Right lobe of liver (tissue), 6 donors: ENCODE data around the gene ZNF718. TPM values are rescaled to one million over a fixed set of nuclear protein-coding genes. Genes with fewer than 3 reads are reported as not detected.
A peak's percentile ranks its signal among the peaks of the same experiment; 100 is the strongest.

Source experiments
- ATAC-seq, 4 donors: fragments of 200-7000 bp; cut with Tn5 transposase; one replicate each; pipeline ENCODE4 v1.9.1; 2020; ENCODE audit warnings: mild to moderate bottlenecking in 4 of 4, moderate library complexity in 4 of 4
- DNase-seq, 3 donors: peaks; one replicate each; pipeline ENCODE4 v3.0.0-alpha.2; 2020
- H3K27ac ChIP-seq, 3 donors: fragments of 200-600 bp; one replicate each; pipeline ENCODE4 v1.8.0; 2022
- H3K27me3 ChIP-seq, 2 donors: fragments of 200-600 bp; one replicate each; pipeline ENCODE4 v1.8.0; 2022
- H3K36me3 ChIP-seq, 4 donors: fragments of 200-600 bp; sonication (generic) in 1 of 4; one replicate each; pipeline versions ENCODE4 v1.5.1 to v1.8.0; 2017 to 2022; ENCODE audit warnings: control low read depth in 1 of 4
- H3K4me1 ChIP-seq, 4 donors: fragments of 200-600 bp; sonication (generic) in 1 of 4; one replicate each; pipeline versions ENCODE4 v1.5.1 to v1.8.0; 2017 to 2022; ENCODE audit warnings: control low read depth in 1 of 4
- H3K4me3 ChIP-seq, 3 donors: fragments of 200-600 bp; one replicate each; pipeline ENCODE4 v1.8.0; 2022
- H3K9me3 ChIP-seq, 4 donors: fragments of 200-600 bp; sonication (generic) in 1 of 4; one replicate each; pipeline versions ENCODE4 v1.5.1 to v1.8.0; 2017 to 2022; ENCODE audit warnings: control low read depth in 1 of 4
- POLR2A ChIP-seq: fragments of 450-650 bp; IDR thresholded peaks from one replicate; pipeline ENCODE4 v1.6.1; 2017; ENCODE audit warnings: antibody characterized with exemption, mild to moderate bottlenecking
- WGBS: methylation state at CpG from one replicate; pipeline ENCODE4 v1.1.6; 2018; ENCODE audit warnings: low coverage, low lambda C conversion rate; ENCODE audit not compliant: insufficient coverage; ENCODE audit errors: missing lambda C conversion rate; 5-methylcytosine and 5-hydroxymethylcytosine counted together
- intact Hi-C, 2 donors: fragments of 100-400 bp; cut with DNase I; formaldehyde crosslinking; loops; one replicate each; pipeline versions ENCODE4 v1.11.2 to v1.14.1; 2022
- total RNA-seq, 6 experiments: library from RNA; depleted of rRNA in 2 of 6; stranded (reverse); fragments of >200 nt in 2 of 6; fragmentation: NEBNext Ultra II Directional in 3 of 6; extraction: Animal tissue kit (Norgen Biotek cat#: 25700) in 3 of 6; gene quantifications; one replicate each; pipeline versions ENCODE4 v1.1.0 to v1.2.4, GENCODE V29; 2016 to 2023
- TF ChIP-seq, protein P1 (sequence below), 4 donors: fragments of 200-600 bp in 3 of 4; fragments of 450-650 bp in 1 of 4; IDR thresholded peaks; one replicate each; pipeline versions ENCODE4 v1.5.1 to v1.8.0; 2016 to 2022; ENCODE audit warnings: antibody characterized with exemption in 4 of 4, mild to moderate bottlenecking in 2 of 4
- donor health status: DM: no; HTN: yes; CAD: no.
- donor health status: DM: no; HTN: no; CAD: no.
- donor health status: DM: no; HTN: no; CAD: no.
- donor health status: DM: no; HTN: yes; CAD: no.
- donor health status: DM: no; HTN: yes; CAD: no.

ZNF718 gene
- total RNA-seq, 6 experiments from 2014 or later: 1.7 to 5.6 (median 3.0) TPM

GRCh38 chr4:125091-125771, 930 bp downstream of the ZNF718 start:
- peaks cover 0 to 9% (median 1%) of the 10 kb centered on the region in 4 donors for H3K36me3 ChIP-seq
- intact Hi-C loops: no loop called here
- no peaks in the 10 kb centered on the region for H3K4me1 ChIP-seq
- no peaks in the 10 kb centered on the region for H3K27me3 ChIP-seq
- DNase-seq (peak; percentile 42 to 64 (median 61)), ATAC-seq (peak; percentile 2 to 26 (median 19))
- 1% methylated on average over 16 of the region's 30 CpGs for WGBS
- H3K27ac ChIP-seq: peak overlapping the region; percentile 68 to 86 (median 70)
- TF ChIP-seq, protein P1, sequence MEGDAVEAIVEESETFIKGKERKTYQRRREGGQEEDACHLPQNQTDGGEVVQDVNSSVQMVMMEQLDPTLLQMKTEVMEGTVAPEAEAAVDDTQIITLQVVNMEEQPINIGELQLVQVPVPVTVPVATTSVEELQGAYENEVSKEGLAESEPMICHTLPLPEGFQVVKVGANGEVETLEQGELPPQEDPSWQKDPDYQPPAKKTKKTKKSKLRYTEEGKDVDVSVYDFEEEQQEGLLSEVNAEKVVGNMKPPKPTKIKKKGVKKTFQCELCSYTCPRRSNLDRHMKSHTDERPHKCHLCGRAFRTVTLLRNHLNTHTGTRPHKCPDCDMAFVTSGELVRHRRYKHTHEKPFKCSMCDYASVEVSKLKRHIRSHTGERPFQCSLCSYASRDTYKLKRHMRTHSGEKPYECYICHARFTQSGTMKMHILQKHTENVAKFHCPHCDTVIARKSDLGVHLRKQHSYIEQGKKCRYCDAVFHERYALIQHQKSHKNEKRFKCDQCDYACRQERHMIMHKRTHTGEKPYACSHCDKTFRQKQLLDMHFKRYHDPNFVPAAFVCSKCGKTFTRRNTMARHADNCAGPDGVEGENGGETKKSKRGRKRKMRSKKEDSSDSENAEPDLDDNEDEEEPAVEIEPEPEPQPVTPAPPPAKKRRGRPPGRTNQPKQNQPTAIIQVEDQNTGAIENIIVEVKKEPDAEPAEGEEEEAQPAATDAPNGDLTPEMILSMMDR (IDR thresholded peaks at IDR 0.05): no peak
- TF ChIP-seq POLR2A: no peak
- H3K4me3 ChIP-seq: peak overlapping the region; percentile 80 to 95 (median 86)
- no peaks in the 10 kb centered on the region for H3K9me3 ChIP-seq

DNA sequence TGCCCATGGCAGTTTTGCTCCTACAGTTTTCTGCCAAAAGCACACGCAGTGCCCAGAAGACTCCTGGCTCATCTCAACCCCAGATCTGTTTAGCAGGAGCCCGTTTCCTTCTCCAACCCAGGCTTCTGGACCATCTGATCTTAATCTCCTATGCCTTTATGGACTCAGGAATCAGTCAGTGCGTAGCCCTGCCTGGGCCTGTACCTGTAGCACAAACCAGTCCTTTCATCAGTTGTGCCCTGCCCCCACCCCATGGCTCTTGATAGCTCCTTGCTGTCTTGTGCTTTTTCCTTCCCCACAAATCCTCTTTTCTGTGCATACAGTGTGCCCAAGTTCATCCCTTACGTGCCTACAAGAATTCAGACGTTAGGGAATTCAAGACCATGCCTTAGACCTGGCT, 1.5 kb downstream of the ZNF718 start:
- H3K4me1 ChIP-seq: no peaks in the 10 kb centered on the region
- no peak for TF ChIP-seq POLR2A
- TF ChIP-seq, protein P1 (IDR thresholded peaks at IDR 0.05): no peak
- 74% methylated on average over 3 of the region's 5 CpGs for WGBS
- H3K36me3 ChIP-seq: peaks cover 0 to 9% (median 1%) of the 10 kb centered on the region in 4 donors
- H3K9me3 ChIP-seq: no peaks in the 10 kb centered on the region
- H3K4me3 ChIP-seq: peak overlapping the region; percentile 80 to 95 (median 86)
- ATAC-seq (no peak), DNase-seq (no peak)
- no peaks in the 10 kb centered on the region for H3K27me3 ChIP-seq
- H3K27ac ChIP-seq: no peak overlapping the region
- intact Hi-C loops: no loop called here

DNA sequence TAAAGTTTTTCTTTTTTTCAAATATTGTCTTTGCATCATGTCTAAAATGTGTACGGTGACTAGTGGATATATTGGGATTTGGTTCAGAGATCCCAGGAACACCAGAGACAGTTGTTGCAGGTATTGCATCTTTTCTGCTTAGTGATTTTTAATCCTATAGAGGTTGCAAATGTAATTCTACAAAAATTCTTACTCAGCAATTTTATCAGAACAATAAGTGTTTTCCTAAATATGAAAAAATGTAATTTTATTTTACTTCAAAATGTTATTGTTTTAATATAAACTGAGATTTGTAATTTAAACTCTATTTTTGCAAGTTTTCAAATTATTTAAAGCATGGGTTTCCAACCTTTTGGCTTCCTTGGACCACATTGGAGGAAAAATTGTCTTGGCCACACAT, 8.2 kb downstream of the ZNF718 start:
- Histone ChIP-seq H3K4me3 (no peak overlapping the region), H3K27ac (no peak overlapping the region), H3K4me1 (no peaks in the 10 kb centered on the region), H3K9me3 (peaks cover 0 to 10% (median 2%) of the 10 kb centered on the region in 4 donors), H3K27me3 (no peaks in the 10 kb centered on the region), H3K36me3 (peaks cover 0 to 26% (median 17%) of the 10 kb centered on the region in 4 donors)
- intact Hi-C loops: no loop called here
- WGBS: 100% methylated on average over 1 of the region's 1 CpG
- TF ChIP-seq, protein P1 (IDR thresholded peaks at IDR 0.05): no peak
- no peak for TF ChIP-seq POLR2A
- DNase-seq (no peak), ATAC-seq (no peak)

GRCh38 chr4:138935-139334, 14.6 kb downstream of the ZNF718 start:
- ATAC-seq (no peak), DNase-seq (no peak)
- no peak overlapping the region for H3K27ac ChIP-seq
- peaks cover 0 to 33% (median 15%) of the 10 kb centered on the region in 4 donors for H3K36me3 ChIP-seq
- TF ChIP-seq, protein P1 (IDR thresholded peaks at IDR 0.05): no peak
- no peak for TF ChIP-seq POLR2A
- H3K4me3 ChIP-seq: no peak overlapping the region
- H3K27me3 ChIP-seq: no peaks in the 10 kb centered on the region
- 95% methylated on average over 3 of the region's 3 CpGs for WGBS
- intact Hi-C loops: no loop called here
- no peaks in the 10 kb centered on the region for H3K4me1 ChIP-seq
- H3K9me3 ChIP-seq: peaks cover 0 to 42% (median 10%) of the 10 kb centered on the region in 4 donors
